Vagina (tissue), 2 donors: ENCODE results near the gene CASZ1.

ENCODE experiments used
- POLR2A ChIP-seq, 2 donors: fragments of 450-650 bp; IDR thresholded peaks; one replicate each; pipeline ENCODE4 v1.6.1; 2017; ENCODE audit warnings: antibody characterized with exemption in 2 of 2, mild to moderate bottlenecking in 2 of 2, moderate library complexity in 2 of 2
- TF ChIP-seq, protein P1 (sequence below), 3 experiments: fragments of 450-650 bp in 2 of 3; fragments of 200-600 bp in 1 of 3; sonication (generic) in 1 of 3; IDR thresholded peaks; one replicate each; pipeline ENCODE4 v1.5.1; 2017 to 2019; ENCODE audit warnings: antibody characterized with exemption in 3 of 3, mild to moderate bottlenecking in 2 of 3, moderate library complexity in 2 of 3

DNA sequence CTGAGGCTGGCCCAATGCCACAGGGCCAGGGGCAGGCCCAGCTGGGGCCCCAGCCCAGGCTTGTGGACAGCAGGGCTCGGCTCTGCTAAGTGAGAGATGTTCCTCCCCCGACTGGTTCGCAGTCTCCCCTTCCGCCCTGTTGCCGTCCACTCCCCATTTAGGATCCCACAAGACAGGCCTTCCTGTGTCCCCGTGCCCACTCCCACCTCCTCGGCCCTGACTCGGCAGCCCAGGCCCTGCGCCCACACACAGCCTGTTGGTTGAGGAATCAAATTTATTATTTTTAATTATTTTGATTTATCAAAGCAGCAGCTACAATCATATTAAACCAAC is 78.4 kb downstream of the CASZ1 start:
- TF ChIP-seq, protein P1, sequence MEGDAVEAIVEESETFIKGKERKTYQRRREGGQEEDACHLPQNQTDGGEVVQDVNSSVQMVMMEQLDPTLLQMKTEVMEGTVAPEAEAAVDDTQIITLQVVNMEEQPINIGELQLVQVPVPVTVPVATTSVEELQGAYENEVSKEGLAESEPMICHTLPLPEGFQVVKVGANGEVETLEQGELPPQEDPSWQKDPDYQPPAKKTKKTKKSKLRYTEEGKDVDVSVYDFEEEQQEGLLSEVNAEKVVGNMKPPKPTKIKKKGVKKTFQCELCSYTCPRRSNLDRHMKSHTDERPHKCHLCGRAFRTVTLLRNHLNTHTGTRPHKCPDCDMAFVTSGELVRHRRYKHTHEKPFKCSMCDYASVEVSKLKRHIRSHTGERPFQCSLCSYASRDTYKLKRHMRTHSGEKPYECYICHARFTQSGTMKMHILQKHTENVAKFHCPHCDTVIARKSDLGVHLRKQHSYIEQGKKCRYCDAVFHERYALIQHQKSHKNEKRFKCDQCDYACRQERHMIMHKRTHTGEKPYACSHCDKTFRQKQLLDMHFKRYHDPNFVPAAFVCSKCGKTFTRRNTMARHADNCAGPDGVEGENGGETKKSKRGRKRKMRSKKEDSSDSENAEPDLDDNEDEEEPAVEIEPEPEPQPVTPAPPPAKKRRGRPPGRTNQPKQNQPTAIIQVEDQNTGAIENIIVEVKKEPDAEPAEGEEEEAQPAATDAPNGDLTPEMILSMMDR (IDR thresholded peaks at IDR 0.05) = no peak
- TF ChIP-seq POLR2A (IDR thresholded peaks at IDR 0.05) = no peak
